ENCODE measurements around the gene MKS1. TPM values are rescaled to one million over a fixed set of nuclear protein-coding genes. Genes with fewer than 3 reads are reported as not detected.
A peak's percentile ranks its signal among the peaks of the same experiment; 100 is the strongest.

Gene MKS1
- total RNA-seq, 1 donor, result 11.2 TPM

GRCh38 chr17:58200024-58200633, 18.9 kb downstream of the MKS1 start:
- no peaks in the 10 kb centered on the region for H3K9me3 ChIP-seq (ENCODE audit: low read depth, low read length)
- no peaks in the 10 kb centered on the region for H3K4me1 ChIP-seq (ENCODE audit: insufficient read depth, low read length)
- no peaks in the 10 kb centered on the region for H3K79me2 ChIP-seq (ENCODE audit: insufficient read depth, low read length)
- no peak overlapping the region for H3K4me3 ChIP-seq (ENCODE audit: insufficient read depth, low read length)
- peak overlapping the region; percentile 56 for H2AFZ ChIP-seq (ENCODE audit: low read length)
- H4K20me1 ChIP-seq (ENCODE audit: insufficient read depth, low read length), result no peaks in the 10 kb centered on the region
- peak; percentile 76 for TF ChIP-seq CTCF (IDR thresholded peaks at IDR 0.05; ENCODE audit: extremely low read depth, low read depth, low read length)
- peaks cover 23% of the 10 kb centered on the region for H3K27me3 ChIP-seq (ENCODE audit: insufficient read depth, low read length)
- no peak overlapping the region for H3K27ac ChIP-seq (ENCODE audit: low read depth, low read length)
- H3K36me3 ChIP-seq (ENCODE audit: insufficient read depth, low read length), result no peaks in the 10 kb centered on the region
- peak; percentile 95 for DNase-seq (ENCODE audit: insufficient read length, low spot score, missing footprints)
- no peak overlapping the region for H3K4me2 ChIP-seq (ENCODE audit: insufficient read depth, low read length)

GRCh38 chr17:58196610-58197009, 22.4 kb downstream of the MKS1 start:
- Histone ChIP-seq H3K36me3 (ENCODE audit: insufficient read depth, low read length) (no peaks in the 10 kb centered on the region), H3K4me1 (ENCODE audit: insufficient read depth, low read length) (no peaks in the 10 kb centered on the region), H3K9me3 (ENCODE audit: low read depth, low read length) (no peaks in the 10 kb centered on the region), H3K4me2 (ENCODE audit: insufficient read depth, low read length) (no peak overlapping the region), H3K4me3 (ENCODE audit: insufficient read depth, low read length) (no peak overlapping the region), H2AFZ (ENCODE audit: low read length) (no peak overlapping the region), H3K27ac (ENCODE audit: low read depth, low read length) (no peak overlapping the region), H3K79me2 (ENCODE audit: insufficient read depth, low read length) (no peaks in the 10 kb centered on the region), H4K20me1 (ENCODE audit: insufficient read depth, low read length) (no peaks in the 10 kb centered on the region), H3K27me3 (ENCODE audit: insufficient read depth, low read length) (peaks cover 33% of the 10 kb centered on the region)
- no peak for TF ChIP-seq CTCF (IDR thresholded peaks at IDR 0.05; ENCODE audit: extremely low read depth, low read depth, low read length)
- no peak for DNase-seq (ENCODE audit: insufficient read length, low spot score, missing footprints)

- H3K4me2 ChIP-seq (ENCODE audit: insufficient read depth, low read length), result no peak overlapping the region
- no peaks in the 10 kb centered on the region for H3K9me3 ChIP-seq (ENCODE audit: low read depth, low read length)
- no peaks in the 10 kb centered on the region for H3K4me1 ChIP-seq (ENCODE audit: insufficient read depth, low read length)
- TF ChIP-seq CTCF (IDR thresholded peaks at IDR 0.05; ENCODE audit: extremely low read depth, low read depth, low read length), result no peak
- DNase-seq (ENCODE audit: insufficient read length, low spot score, missing footprints), result no peak
- H3K36me3 ChIP-seq (ENCODE audit: insufficient read depth, low read length), result no peaks in the 10 kb centered on the region
- H3K27me3 ChIP-seq (ENCODE audit: insufficient read depth, low read length), result peaks cover 42% of the 10 kb centered on the region
- H2AFZ ChIP-seq (ENCODE audit: low read length), result no peak overlapping the region
- no peak overlapping the region for H3K4me3 ChIP-seq (ENCODE audit: insufficient read depth, low read length)
- no peaks in the 10 kb centered on the region for H3K79me2 ChIP-seq (ENCODE audit: insufficient read depth, low read length)
- no peaks in the 10 kb centered on the region for H4K20me1 ChIP-seq (ENCODE audit: insufficient read depth, low read length)
- H3K27ac ChIP-seq (ENCODE audit: low read depth, low read length), result no peak overlapping the region
Measured at GRCh38 chr17:58195518-58196123, 23.4 kb downstream of the MKS1 start.

- H3K27me3 ChIP-seq (ENCODE audit: insufficient read depth, low read length), result peaks cover 35% of the 10 kb centered on the region
- TF ChIP-seq CTCF (IDR thresholded peaks at IDR 0.05; ENCODE audit: extremely low read depth, low read depth, low read length), result no peak
- H3K4me2 ChIP-seq (ENCODE audit: insufficient read depth, low read length), result no peak overlapping the region
- peaks cover 4% of the 10 kb centered on the region for H4K20me1 ChIP-seq (ENCODE audit: insufficient read depth, low read length)
- no peaks in the 10 kb centered on the region for H3K79me2 ChIP-seq (ENCODE audit: insufficient read depth, low read length)
- DNase-seq (ENCODE audit: insufficient read length, low spot score, missing footprints), result no peak
- H3K4me1 ChIP-seq (ENCODE audit: insufficient read depth, low read length), result peaks cover 9% of the 10 kb centered on the region
- no peaks in the 10 kb centered on the region for H3K9me3 ChIP-seq (ENCODE audit: low read depth, low read length)
- H3K4me3 ChIP-seq (ENCODE audit: insufficient read depth, low read length), result no peak overlapping the region
- H3K36me3 ChIP-seq (ENCODE audit: insufficient read depth, low read length), result no peaks in the 10 kb centered on the region
- no peak overlapping the region for H2AFZ ChIP-seq (ENCODE audit: low read length)
- no peak overlapping the region for H3K27ac ChIP-seq (ENCODE audit: low read depth, low read length)
Measured at GRCh38 chr17:58193641-58194255, 25.3 kb downstream of the MKS1 start.

All from osteoblast (primary cell).